Parathyroid adenoma (tissue), 2 donors: ENCODE data around the gene ANKHD1.
A peak's percentile ranks its signal among the peaks of the same experiment; 100 is the strongest.

Experiments
- H2AFZ ChIP-seq: fragments of 300-600 bp; sonication (generic); one replicate; pipeline ENCODE4 v1.7.0; 2017; ENCODE audit warnings: antibody characterized with exemption, mild to moderate bottlenecking
- H3K27ac ChIP-seq: fragments of 300-600 bp; sonication (generic); one replicate; pipeline ENCODE4 v1.7.0; 2017
- H3K27me3 ChIP-seq: fragments of 300-600 bp; sonication (generic); one replicate; pipeline ENCODE4 v1.7.0; 2017; ENCODE audit warnings: low read length; ENCODE audit not compliant: control insufficient read depth, insufficient read depth
- H3K36me3 ChIP-seq: fragments of 300-600 bp; sonication (generic); one replicate; pipeline ENCODE4 v1.7.0; 2017; ENCODE audit warnings: low read length; ENCODE audit not compliant: control insufficient read depth, insufficient read depth
- H3K4me1 ChIP-seq: fragments of 300-600 bp; sonication (generic); one replicate; pipeline ENCODE4 v1.7.0; 2017; ENCODE audit warnings: control low read depth
- H3K4me2 ChIP-seq: fragments of 300-600 bp; sonication (generic); one replicate; pipeline ENCODE4 v1.7.0; 2017; ENCODE audit warnings: low read length
- H3K4me3 ChIP-seq: fragments of 300-600 bp; sonication (generic); one replicate; pipeline ENCODE4 v1.7.0; 2017; ENCODE audit warnings: low read depth, low read length
- H3K79me2 ChIP-seq: fragments of 300-600 bp; sonication (generic); one replicate; pipeline ENCODE4 v1.7.0; 2017; ENCODE audit warnings: control low read depth
- H3K9ac ChIP-seq: fragments of 300-600 bp; sonication (generic); one replicate; pipeline ENCODE4 v1.7.0; 2017; ENCODE audit warnings: mild to moderate bottlenecking
- H3K9me3 ChIP-seq: fragments of 300-600 bp; sonication (generic); one replicate; pipeline ENCODE4 v1.7.0; 2017; ENCODE audit warnings: low read length; ENCODE audit not compliant: control insufficient read depth
- TF ChIP-seq, protein P1 (sequence below): fragments of 300-600 bp; sonication (generic); IDR thresholded peaks from one replicate; pipeline ENCODE4 v1.7.0; 2017; ENCODE audit warnings: antibody characterized with exemption, mild to moderate bottlenecking
- donor health status: primary hyperparathyroidism.

The ANKHD1 gene

DNA sequence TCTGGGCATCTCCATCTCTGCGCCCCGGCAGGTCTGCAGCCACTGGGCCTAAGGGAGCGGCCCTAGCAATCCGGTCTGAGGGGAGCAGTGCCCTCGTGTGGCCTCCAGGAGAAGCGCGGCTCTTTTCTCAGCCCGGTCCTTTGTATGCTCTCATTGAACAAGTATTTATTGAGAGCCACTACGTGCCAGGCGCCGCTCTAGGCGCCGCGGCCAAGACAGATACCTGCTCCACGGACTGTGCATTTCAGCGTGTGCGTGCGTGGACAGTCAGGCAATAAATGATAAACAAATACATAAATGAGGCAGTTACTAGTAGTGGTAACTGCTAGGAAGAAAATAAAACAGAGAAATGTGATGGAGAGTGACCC lies 43.9 kb upstream of the ANKHD1 start:
- Histone ChIP-seq H3K4me3 (no peak overlapping the region), H3K4me2 (no peak overlapping the region), H2AFZ (peak overlapping the region; percentile 71), H3K4me1 (peaks cover 3% of the 10 kb centered on the region), H3K27ac (no peak overlapping the region), H3K9me3 (no peaks in the 10 kb centered on the region), H3K36me3 (no peaks in the 10 kb centered on the region), H3K79me2 (no peaks in the 10 kb centered on the region), H3K27me3 (no peaks in the 10 kb centered on the region), H3K9ac (no peak overlapping the region)
- TF ChIP-seq, protein P1, sequence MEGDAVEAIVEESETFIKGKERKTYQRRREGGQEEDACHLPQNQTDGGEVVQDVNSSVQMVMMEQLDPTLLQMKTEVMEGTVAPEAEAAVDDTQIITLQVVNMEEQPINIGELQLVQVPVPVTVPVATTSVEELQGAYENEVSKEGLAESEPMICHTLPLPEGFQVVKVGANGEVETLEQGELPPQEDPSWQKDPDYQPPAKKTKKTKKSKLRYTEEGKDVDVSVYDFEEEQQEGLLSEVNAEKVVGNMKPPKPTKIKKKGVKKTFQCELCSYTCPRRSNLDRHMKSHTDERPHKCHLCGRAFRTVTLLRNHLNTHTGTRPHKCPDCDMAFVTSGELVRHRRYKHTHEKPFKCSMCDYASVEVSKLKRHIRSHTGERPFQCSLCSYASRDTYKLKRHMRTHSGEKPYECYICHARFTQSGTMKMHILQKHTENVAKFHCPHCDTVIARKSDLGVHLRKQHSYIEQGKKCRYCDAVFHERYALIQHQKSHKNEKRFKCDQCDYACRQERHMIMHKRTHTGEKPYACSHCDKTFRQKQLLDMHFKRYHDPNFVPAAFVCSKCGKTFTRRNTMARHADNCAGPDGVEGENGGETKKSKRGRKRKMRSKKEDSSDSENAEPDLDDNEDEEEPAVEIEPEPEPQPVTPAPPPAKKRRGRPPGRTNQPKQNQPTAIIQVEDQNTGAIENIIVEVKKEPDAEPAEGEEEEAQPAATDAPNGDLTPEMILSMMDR = peak; percentile 94

DNA sequence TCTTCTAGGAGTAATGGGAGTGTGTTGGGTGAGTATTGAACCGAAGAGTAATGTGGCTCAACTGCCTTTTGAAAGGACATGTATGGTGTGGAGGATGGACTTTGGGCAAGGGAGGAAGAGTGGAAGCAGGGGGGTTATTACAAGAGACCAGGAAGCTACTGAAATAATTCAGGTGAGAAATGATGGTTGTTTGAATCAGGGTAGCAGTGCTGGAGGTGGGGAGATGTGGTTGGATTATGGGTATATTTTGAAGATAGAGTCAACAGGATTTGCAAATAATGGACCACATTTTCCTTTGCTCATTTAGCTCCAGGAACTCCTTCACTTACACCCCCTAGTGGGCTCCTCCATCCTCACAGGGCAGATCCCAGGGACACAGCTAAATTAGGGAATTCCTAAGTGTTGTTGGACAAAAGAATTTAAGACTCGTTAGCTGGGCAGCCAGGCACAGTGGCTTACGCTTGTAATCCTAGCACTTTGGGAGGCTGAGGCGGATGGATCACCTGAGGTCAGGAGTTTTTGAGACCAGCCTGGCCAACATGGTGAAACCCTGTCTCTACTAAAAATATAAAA lies 42.8 kb upstream of the ANKHD1 start:
- Histone ChIP-seq H3K4me3 (no peak overlapping the region), H3K79me2 (no peaks in the 10 kb centered on the region), H3K9ac (no peak overlapping the region), H3K4me2 (no peak overlapping the region), H3K9me3 (no peaks in the 10 kb centered on the region), H2AFZ (no peak overlapping the region), H3K36me3 (no peaks in the 10 kb centered on the region), H3K27ac (no peak overlapping the region), H3K4me1 (peaks cover 3% of the 10 kb centered on the region), H3K27me3 (no peaks in the 10 kb centered on the region)
- TF ChIP-seq, protein P1 = peak; percentile 27

DNA sequence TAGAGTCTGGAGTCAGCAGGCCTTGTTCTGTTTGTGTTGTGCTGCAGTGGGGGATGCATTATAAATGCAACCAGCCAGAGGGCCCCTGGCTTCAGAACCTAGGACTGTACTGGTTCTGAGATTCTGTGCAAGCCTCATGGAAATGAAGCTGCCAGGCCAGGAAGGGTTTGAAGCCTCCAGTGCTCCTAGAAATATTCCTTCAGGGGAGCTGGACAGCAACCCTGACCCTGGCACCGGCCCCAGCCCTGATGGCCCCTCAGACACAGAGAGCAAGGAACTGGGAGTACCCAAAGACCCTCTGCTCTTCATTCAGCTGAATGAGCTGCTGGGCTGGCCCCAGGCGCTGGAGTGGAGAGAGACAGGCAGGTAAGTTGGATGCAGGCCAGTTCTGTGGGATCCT lies 41.5 kb upstream of the ANKHD1 start, which contains the start of gene SLC4A9:
Gene SLC4A9, plus strand, starts transcription at position 94 of the 400 bp plus-strand sequence. Its CDS starts 43 bp downstream, at position 137.
- H2AFZ ChIP-seq = no peak within 1 kb of the TSS
- no peak within 1 kb of the TSS for H3K27ac ChIP-seq
- H3K9me3 ChIP-seq = no peaks in the 10 kb centered on the region
- no peak within 1 kb of the TSS for H3K4me2 ChIP-seq
- no peak within 1 kb of the TSS for H3K9ac ChIP-seq
- TF ChIP-seq, protein P1 = no peak
- no peak within 1 kb of the TSS for H3K4me3 ChIP-seq
- H3K4me1 ChIP-seq = peaks cover 3% of the 10 kb centered on the region
- no peaks in the 10 kb centered on the region for H3K36me3 ChIP-seq
- H3K79me2 ChIP-seq = no peaks in the 10 kb centered on the region
- no peaks in the 10 kb centered on the region for H3K27me3 ChIP-seq

DNA sequence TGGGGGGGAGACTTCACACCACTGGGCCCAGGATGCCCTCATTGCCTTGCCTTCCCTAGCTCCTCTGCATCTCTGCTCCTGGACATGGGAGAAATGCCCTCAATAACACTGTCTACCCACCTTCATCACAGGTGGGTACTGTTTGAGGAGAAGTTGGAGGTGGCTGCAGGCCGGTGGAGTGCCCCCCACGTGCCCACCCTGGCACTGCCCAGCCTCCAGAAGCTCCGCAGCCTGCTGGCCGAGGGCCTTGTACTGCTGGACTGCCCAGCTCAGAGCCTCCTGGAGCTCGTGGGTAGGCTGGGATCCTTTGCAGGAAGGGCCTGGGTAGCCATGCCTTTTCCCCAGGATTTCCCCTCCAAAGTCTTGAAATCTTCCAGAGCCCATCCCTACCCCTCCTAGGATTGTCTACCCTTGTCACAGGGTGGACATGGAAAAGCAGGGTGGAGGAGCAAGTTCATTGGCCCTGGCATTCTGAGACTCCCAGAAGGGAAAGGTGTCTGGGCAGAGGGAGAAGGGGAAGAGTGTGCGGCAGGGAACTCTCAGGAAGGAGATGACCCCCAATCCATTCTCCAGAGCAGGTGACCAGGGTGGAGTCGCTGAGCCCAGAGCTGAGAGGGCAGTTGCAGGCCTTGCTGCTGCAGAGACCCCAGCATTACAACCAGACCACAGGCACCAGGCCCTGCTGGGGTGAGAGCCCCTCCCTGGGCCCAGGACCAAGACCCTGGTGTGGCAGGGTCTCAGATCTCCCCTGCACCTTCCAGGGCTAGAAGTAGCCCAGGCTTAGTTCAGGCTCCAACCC lies 40.8 kb upstream of the ANKHD1 start:
- Histone ChIP-seq H3K27me3 (no peaks in the 10 kb centered on the region), H3K4me3 (no peak overlapping the region), H3K4me2 (no peak overlapping the region), H3K9ac (no peak overlapping the region), H2AFZ (no peak overlapping the region), H3K9me3 (no peaks in the 10 kb centered on the region), H3K36me3 (no peaks in the 10 kb centered on the region), H3K79me2 (no peaks in the 10 kb centered on the region), H3K27ac (no peak overlapping the region), H3K4me1 (peaks cover 3% of the 10 kb centered on the region)
- TF ChIP-seq, protein P1 = no peak
